Measurements from ENCODE around the gene PNPLA7.
A peak's percentile ranks its signal among the peaks of the same experiment; 100 is the strongest.

PNPLA7 gene

GRCh38 chr9:137551264-137552021 lies 1.2 kb upstream of the PNPLA7 start, which contains the start of gene MRPL41 (continued):
- TF ChIP-seq ZNF777 (tag by site-specific recombination; IDR thresholded peaks at IDR 0.05; ENCODE audit: borderline replicate concordance) (0 out of 2 replicates have a peak, but pooled peaks have one; percentile 32), ZNF449 (tag by site-specific recombination; IDR thresholded peaks at IDR 0.05) (0 out of 2 replicates have a peak, but pooled peaks have one; percentile 48), ZNF350 (tag by site-specific recombination; IDR thresholded peaks at IDR 0.05) (no peak), ZNF324 (tag by site-specific recombination; IDR thresholded peaks at IDR 0.05) (0 out of 2 replicates have a peak, but pooled peaks have one; percentile 42), ZFP69B (tag by site-specific recombination; IDR thresholded peaks at IDR 0.05) (peak; percentile 53), HIC1 (tag by site-specific recombination; IDR thresholded peaks at IDR 0.05) (peak; percentile 68), ZBTB17 (tag by site-specific recombination; IDR thresholded peaks at IDR 0.05) (no peak), PRDM10 (tag by site-specific recombination; IDR thresholded peaks at IDR 0.05) (peak; percentile 40; the same call in 1 of the 2 replicates), ZNF830 (tag by site-specific recombination; IDR thresholded peaks at IDR 0.05; ENCODE audit: low read depth) (no peak), ZNF335 (tag by site-specific recombination; conservative IDR thresholded peaks at IDR 0.05) (peak; percentile 89), ZNF610 (tag by site-specific recombination; IDR thresholded peaks at IDR 0.05; ENCODE audit: borderline replicate concordance) (no peak), ZFHX2 (tag by site-specific recombination; conservative IDR thresholded peaks at IDR 0.05) (peak; percentile 32), ZBTB8A (tag by site-specific recombination; IDR thresholded peaks at IDR 0.05) (peak; percentile 59; the same call in 1 of the 2 replicates), SP7 (tag by site-specific recombination; IDR thresholded peaks at IDR 0.05) (peak; percentile 68), TSHZ1 (tag by site-specific recombination; IDR thresholded peaks at IDR 0.05; ENCODE audit: borderline replicate concordance) (no peak)
- TF ChIP-seq, protein P1, sequence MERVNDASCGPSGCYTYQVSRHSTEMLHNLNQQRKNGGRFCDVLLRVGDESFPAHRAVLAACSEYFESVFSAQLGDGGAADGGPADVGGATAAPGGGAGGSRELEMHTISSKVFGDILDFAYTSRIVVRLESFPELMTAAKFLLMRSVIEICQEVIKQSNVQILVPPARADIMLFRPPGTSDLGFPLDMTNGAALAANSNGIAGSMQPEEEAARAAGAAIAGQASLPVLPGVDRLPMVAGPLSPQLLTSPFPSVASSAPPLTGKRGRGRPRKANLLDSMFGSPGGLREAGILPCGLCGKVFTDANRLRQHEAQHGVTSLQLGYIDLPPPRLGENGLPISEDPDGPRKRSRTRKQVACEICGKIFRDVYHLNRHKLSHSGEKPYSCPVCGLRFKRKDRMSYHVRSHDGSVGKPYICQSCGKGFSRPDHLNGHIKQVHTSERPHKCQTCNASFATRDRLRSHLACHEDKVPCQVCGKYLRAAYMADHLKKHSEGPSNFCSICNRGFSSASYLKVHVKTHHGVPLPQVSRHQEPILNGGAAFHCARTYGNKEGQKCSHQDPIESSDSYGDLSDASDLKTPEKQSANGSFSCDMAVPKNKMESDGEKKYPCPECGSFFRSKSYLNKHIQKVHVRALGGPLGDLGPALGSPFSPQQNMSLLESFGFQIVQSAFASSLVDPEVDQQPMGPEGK (tag by site-specific recombination; IDR thresholded peaks at IDR 0.05): peak; percentile 86
- TF ChIP-seq, protein P2, sequence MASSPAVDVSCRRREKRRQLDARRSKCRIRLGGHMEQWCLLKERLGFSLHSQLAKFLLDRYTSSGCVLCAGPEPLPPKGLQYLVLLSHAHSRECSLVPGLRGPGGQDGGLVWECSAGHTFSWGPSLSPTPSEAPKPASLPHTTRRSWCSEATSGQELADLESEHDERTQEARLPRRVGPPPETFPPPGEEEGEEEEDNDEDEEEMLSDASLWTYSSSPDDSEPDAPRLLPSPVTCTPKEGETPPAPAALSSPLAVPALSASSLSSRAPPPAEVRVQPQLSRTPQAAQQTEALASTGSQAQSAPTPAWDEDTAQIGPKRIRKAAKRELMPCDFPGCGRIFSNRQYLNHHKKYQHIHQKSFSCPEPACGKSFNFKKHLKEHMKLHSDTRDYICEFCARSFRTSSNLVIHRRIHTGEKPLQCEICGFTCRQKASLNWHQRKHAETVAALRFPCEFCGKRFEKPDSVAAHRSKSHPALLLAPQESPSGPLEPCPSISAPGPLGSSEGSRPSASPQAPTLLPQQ (tag by site-specific recombination; IDR thresholded peaks at IDR 0.05): peak; percentile 34; the same call in 1 of the 2 replicates
- TF ChIP-seq, protein P3, sequence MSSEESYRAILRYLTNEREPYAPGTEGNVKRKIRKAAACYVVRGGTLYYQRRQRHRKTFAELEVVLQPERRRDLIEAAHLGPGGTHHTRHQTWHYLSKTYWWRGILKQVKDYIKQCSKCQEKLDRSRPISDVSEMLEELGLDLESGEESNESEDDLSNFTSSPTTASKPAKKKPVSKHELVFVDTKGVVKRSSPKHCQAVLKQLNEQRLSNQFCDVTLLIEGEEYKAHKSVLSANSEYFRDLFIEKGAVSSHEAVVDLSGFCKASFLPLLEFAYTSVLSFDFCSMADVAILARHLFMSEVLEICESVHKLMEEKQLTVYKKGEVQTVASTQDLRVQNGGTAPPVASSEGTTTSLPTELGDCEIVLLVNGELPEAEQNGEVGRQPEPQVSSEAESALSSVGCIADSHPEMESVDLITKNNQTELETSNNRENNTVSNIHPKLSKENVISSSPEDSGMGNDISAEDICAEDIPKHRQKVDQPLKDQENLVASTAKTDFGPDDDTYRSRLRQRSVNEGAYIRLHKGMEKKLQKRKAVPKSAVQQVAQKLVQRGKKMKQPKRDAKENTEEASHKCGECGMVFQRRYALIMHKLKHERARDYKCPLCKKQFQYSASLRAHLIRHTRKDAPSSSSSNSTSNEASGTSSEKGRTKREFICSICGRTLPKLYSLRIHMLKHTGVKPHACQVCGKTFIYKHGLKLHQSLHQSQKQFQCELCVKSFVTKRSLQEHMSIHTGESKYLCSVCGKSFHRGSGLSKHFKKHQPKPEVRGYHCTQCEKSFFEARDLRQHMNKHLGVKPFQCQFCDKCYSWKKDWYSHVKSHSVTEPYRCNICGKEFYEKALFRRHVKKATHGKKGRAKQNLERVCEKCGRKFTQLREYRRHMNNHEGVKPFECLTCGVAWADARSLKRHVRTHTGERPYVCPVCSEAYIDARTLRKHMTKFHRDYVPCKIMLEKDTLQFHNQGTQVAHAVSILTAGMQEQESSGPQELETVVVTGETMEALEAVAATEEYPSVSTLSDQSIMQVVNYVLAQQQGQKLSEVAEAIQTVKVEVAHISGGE (tag by site-specific recombination; conservative IDR thresholded peaks at IDR 0.05; ENCODE audit: low read depth): peak; percentile 34; the same call in 1 of the 2 replicates

Measured in HEK293 (cell line).